ENCODE measurements around the gene AZU1.

AZU1 gene

GRCh38 chr19:855566-856120 is 28.0 kb downstream of the AZU1 start:
- DNase-seq (ENCODE audit: low read depth), result no peak

- DNase-seq (ENCODE audit: low read depth), result no peak
These were observed 30.6 kb downstream of the AZU1 start for GRCh38 chr19:858284-858683.

GRCh38 chr19:858868-859843 is 31.5 kb downstream of the AZU1 start, which contains the start of gene CFD:
Gene CFD (plus strand): TSS chr19:859664. CDS start chr19:859690, 26 bp downstream.
- no peak for DNase-seq (ENCODE audit: low read depth)

GRCh38 chr19:861141-861755 is 33.6 kb downstream of the AZU1 start:
- DNase-seq (ENCODE audit: low read depth), result no peak

DNA sequence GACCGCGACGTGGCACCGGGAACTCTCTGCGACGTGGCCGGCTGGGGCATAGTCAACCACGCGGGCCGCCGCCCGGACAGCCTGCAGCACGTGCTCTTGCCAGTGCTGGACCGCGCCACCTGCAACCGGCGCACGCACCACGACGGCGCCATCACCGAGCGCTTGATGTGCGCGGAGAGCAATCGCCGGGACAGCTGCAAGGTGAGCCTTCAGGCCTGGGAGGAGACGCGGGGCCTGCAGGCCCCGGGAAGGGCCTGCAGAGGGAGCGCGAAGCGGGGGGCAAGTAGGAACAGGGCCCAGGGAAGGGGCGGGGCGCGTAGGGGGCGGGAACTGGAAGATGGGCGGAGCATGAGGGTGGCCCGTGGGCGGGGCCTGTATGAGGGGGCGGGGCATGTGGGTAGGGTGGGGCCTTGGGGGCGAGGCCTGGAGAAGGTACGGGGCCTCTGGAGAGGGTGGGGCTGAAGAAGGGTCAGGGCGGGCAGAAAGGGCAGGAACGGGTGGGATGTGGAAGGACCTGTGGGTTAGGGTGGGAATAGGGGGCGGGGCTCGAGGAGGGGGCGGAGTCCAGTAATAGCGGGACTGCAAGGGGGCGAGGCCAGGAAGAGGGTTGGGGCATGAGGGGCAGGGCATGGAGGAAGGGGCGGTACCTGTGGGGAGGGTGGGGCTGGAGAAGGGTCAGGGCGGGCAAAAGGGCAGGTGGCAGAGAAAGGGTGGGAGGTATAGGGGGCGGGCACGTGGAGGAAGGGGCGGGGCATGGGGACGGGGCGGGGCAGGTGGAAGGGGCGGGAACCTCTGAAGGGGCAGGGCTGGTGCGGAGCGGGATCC is 34.3 kb downstream of the AZU1 start:
- DNase-seq (ENCODE audit: low read depth), result no peak

GRCh38 chr19:862581-863314 is 35.1 kb downstream of the AZU1 start:
- no peak for DNase-seq (ENCODE audit: low read depth)

DNA sequence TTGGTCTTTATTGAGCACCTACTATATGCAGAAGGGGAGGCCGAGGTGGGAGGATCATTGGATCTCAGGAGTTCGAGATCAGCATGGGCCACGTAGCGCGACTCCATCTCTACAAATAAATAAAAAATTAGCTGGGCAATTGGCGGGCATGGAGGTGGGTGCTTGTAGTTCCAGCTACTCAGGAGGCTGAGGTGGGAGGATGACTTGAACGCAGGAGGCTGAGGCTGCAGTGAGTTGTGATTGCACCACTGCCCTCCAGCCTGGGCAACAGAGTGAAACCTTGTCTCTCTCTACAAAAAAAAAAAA is 35.6 kb downstream of the AZU1 start:
- no peak for DNase-seq (ENCODE audit: low read depth)

GRCh38 chr19:866769-867300 is 39.2 kb downstream of the AZU1 start:
- DNase-seq (ENCODE audit: low read depth), result no peak

- DNase-seq (ENCODE audit: low read depth), result no peak
These were observed 39.7 kb downstream of the AZU1 start for GRCh38 chr19:867301-867793.

GRCh38 chr19:867855-868457 is 40.3 kb downstream of the AZU1 start:
- no peak for DNase-seq (ENCODE audit: low read depth)

GRCh38 chr19:868458-869244 is 41.0 kb downstream of the AZU1 start:
- no peak for DNase-seq (ENCODE audit: low read depth)

DNA sequence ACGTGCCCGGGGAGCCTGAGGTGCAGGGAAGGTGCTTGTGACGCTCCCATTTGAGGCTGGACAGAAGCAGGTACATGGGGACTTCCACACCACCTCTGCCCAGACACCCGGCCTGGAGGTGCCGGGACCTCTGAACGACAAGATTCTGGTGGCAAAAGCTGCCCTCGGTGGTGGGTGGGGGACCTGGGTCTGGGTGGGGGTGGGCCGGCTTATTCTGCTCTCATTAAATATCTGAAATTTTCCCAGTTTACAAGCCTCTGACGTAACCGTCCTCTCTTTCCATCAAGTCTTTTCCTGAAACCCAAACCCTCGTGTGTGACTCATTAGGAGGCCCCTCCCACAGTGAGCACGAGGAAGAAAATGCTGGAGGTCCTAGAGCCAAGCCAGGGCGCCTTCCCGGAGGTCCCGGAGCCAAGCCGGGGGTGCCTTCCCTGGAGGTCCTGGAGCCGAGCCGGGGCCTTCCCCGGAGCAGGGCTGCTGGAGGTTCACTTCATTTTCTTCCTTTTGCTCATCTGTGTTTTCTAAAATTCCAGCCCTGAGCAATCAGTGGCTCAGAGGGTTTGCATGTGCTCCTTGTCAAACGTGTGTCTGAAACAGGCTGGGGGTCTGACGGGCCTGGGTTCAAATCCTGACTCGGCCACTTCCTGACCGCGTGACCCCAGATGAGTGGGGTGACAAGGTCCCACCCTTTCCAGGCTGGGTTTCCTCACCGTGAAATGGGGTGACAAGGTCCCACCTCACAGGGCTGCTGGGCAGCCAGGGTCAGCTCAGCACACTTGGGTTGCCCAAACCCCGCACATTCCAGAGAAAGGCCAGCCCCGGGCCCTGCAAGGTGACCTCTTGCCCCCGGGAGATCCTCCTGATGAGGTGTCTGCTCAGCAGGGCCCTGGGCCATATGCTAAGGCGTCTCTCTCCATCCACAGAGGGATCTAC is 41.9 kb downstream of the AZU1 start:
- DNase-seq (ENCODE audit: low read depth), result peak; percentile 91

DNA sequence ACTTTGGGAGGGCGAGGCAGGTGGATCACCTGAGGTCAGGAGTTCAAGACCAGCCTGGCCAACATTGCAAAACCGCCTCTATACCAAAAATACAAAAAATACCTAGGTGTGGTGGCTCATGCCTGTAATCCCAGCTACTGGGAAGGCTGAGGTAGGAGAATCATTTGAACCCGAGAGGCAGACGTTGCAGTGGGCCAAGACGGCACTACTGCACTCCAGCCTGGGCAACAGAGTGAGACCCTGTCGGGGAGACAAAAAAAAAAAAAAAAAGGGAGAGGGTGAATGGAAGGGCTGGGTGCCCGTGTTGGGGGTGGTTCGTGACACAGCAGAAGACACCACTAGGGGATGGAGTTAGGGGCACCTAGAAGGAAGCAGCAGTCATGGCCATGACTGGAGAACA is 42.7 kb downstream of the AZU1 start:
- no peak for DNase-seq (ENCODE audit: low read depth)

DNA sequence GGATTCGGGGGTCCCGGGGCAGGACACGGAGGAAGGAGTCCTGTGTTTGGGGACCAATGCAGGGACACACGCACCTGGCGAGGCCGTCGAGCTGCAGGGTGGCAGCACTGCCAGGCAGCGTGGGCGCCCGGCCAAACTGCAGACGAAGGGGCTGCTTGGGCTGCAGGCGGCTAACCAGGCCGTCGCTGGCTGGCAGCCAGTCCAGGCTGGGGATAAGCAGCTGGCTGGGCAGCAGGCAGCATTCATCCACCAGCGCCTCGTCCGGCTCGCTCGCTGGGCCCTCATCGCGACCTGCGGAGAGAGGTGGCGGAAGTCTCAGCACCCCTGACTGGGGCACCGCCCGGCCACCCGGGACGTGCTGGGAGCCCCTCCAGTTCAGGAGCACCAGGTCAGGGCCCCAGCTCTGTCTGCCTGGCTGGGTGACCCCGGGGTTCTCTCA is 43.3 kb downstream of the AZU1 start:
- DNase-seq (ENCODE audit: low read depth), result no peak

DNA sequence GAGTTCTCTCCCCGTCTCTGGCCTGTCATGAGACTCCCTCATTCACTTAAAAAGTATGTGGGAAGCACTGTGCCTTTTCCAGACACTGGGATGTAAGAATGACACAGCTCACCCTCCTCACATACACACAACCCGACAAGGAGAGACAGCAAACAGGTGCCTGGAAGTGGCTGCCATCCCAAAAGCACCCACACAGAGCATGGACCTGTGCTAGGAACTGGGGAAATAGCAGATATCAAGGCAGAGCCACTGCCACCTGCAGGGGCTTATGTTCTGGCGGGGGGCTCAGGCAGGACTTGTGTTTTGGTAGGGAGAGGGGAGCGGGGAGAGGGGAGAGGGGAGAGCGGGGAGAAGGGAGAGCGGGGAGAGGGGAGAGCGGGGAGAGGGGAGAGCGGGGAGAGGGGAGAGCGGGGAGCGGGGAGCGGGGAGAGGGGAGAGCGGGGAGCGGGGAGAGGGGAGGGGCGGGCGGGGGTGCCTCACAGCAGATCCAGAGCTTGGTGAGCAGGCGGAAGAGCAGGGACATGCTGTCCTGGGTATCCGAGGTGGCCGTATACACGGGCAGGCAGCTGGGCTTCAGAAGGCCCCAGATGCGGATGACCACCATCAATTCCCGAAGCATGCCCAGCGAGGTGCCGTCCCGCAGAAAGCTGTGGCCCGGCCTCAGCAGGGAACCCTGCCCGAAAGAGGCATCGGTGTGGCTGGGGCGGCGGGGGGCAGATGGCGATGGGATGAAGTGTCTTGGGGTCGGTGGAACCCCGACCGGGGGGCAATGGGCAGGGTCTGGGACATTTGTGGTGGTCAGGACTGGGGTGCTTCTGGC is 44.0 kb downstream of the AZU1 start:
- no peak for DNase-seq (ENCODE audit: low read depth)

DNA sequence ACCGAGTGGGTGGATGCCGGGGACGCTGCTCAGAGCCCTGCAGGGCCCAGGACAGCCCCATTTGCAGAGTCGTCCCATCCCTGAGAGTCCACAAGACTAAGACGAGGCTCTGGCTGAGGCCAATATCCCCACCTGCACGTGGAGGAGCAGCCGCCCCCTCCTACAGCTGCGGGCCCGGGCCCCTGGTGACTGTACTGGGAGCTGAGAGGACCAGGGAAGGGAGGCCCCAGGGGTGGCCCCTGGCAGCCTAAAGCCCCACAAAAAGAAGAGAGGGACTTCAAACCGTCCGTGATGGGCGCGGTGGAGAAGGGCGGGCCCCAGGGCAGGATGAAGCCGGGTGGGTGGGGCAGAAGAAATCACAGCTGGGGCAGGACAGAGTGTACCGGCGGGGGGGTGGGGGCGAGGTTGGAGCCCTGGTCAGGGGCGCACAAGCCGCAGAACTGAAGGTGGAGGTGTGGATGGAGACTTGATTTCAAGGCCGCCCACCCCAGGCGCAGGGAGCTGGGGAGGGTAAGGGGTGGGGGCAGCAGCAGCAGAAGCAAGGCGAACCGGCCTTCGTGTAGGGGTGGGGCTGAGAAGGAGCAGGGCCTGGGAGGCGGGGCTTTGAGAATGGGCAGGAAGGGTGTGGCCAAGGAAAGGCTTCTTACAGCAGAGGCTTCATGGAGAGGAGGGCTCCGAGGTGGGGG is 44.8 kb downstream of the AZU1 start:
- DNase-seq (ENCODE audit: low read depth), result peak; percentile 47

DNA sequence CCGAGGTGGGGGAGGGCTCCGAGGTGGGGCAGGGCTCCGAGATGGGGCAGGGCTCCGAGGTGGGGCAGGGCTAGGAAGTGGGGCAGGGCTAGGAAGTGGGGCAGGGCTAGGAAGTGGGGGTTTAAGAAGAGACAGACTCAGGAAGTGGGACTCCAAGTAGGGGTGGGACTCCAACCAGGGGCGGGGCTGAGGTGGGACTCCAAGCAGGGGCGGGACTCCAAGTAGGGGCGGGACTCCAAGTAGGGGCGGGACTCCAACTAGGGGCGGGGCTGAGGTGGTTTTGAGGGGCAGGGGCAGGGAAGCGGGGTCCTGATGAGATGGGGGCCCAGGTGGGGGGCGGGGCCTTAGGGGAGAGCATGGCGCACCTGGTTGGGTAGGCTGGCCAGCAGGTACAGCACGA is 45.4 kb downstream of the AZU1 start:
- DNase-seq (ENCODE audit: low read depth), result no peak

All from fibroblast of the conjunctiva (primary cell).